Mesothelial cell of epicardium (in vitro differentiated cells): ENCODE measurements around the gene C20orf96. TPM values are rescaled to one million over a fixed set of nuclear protein-coding genes. Genes with fewer than 3 reads are reported as not detected.
A peak's percentile ranks its signal among the peaks of the same experiment; 100 is the strongest.

ENCODE experiments used
- DNase-seq, 2 experiments: peaks; one replicate each; pipeline ENCODE4 v3.0.0; 2021; ENCODE audit warnings: low spot score in 2 of 2; ENCODE audit not compliant: unreplicated experiment in 2 of 2
- H3K27ac Mint-ChIP-seq: 2 replicates; pipeline ENCODE4 v1.8.0; 2021; ENCODE audit warnings: mixed read lengths
- H3K27me3 Mint-ChIP-seq: 2 replicates; pipeline ENCODE4 v1.8.0; 2021; ENCODE audit warnings: low read depth, mixed read lengths
- H3K36me3 Mint-ChIP-seq: 2 replicates; pipeline ENCODE4 v1.8.0; 2021; ENCODE audit warnings: mixed read lengths
- H3K4me1 Mint-ChIP-seq: 2 replicates; pipeline ENCODE4 v1.8.0; 2021; ENCODE audit warnings: mixed read lengths
- H3K4me3 Mint-ChIP-seq: 2 replicates; pipeline ENCODE4 v1.8.0; 2021; ENCODE audit warnings: mild to moderate bottlenecking, moderate library complexity, mixed read lengths
- H3K9me3 Mint-ChIP-seq: 2 replicates; pipeline ENCODE4 v1.8.0; 2021; ENCODE audit warnings: mixed read lengths
- total RNA-seq: library from RNA; stranded (reverse); gene quantifications from 3 replicates; pipeline ENCODE4 v1.2.1, GENCODE V29; 2021
- TF ChIP-seq, protein P1 (sequence below): fragments of 200-600 bp; sonication (generic); IDR thresholded peaks from one replicate; pipeline ENCODE4 v1.5.0; 2021; ENCODE audit warnings: antibody characterized with exemption; ENCODE audit not compliant: unreplicated experiment

Gene C20orf96
- total RNA-seq, 1 donor from 2014 or later: 52.8 TPM

DNA sequence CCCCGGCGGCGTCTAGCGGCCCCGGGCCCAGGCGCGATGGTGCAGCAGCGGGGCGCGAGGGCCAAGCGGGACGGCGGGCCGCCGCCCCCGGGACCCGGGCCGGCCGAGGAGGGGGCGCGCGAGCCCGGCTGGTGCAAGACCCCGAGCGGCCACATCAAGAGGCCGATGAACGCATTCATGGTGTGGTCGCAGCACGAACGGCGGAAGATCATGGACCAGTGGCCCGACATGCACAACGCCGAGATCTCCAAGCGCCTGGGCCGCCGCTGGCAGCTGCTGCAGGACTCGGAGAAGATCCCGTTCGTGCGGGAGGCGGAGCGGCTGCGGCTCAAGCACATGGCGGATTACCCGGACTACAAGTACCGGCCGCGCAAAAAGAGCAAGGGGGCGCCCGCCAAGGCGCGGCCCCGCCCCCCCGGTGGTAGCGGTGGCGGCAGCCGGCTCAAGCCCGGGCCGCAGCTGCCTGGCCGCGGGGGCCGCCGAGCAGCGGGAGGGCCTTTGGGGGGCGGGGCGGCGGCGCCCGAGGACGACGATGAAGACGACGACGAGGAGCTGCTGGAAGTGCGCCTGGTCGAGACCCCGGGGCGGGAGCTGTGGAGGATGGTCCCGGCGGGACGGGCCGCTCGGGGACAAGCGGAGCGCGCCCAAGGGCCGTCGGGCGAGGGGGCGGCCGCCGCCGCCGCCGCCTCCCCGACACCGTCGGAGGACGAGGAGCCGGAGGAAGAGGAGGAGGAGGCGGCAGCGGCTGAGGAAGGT lies 35.5 kb upstream of the C20orf96 start:
- H3K27me3 Mint-ChIP-seq: no peaks in the 10 kb centered on the region
- H3K4me1 Mint-ChIP-seq: peaks cover 46% of the 10 kb centered on the region
- peak; percentile 60 to 77 for DNase-seq
- H3K36me3 Mint-ChIP-seq: peaks cover 4% of the 10 kb centered on the region
- TF ChIP-seq, protein P1, sequence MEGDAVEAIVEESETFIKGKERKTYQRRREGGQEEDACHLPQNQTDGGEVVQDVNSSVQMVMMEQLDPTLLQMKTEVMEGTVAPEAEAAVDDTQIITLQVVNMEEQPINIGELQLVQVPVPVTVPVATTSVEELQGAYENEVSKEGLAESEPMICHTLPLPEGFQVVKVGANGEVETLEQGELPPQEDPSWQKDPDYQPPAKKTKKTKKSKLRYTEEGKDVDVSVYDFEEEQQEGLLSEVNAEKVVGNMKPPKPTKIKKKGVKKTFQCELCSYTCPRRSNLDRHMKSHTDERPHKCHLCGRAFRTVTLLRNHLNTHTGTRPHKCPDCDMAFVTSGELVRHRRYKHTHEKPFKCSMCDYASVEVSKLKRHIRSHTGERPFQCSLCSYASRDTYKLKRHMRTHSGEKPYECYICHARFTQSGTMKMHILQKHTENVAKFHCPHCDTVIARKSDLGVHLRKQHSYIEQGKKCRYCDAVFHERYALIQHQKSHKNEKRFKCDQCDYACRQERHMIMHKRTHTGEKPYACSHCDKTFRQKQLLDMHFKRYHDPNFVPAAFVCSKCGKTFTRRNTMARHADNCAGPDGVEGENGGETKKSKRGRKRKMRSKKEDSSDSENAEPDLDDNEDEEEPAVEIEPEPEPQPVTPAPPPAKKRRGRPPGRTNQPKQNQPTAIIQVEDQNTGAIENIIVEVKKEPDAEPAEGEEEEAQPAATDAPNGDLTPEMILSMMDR: no peak
- no peaks in the 10 kb centered on the region for H3K9me3 Mint-ChIP-seq
- H3K4me3 Mint-ChIP-seq: peak overlapping the region; percentile 89
- H3K27ac Mint-ChIP-seq: peak overlapping the region; percentile 94

DNA sequence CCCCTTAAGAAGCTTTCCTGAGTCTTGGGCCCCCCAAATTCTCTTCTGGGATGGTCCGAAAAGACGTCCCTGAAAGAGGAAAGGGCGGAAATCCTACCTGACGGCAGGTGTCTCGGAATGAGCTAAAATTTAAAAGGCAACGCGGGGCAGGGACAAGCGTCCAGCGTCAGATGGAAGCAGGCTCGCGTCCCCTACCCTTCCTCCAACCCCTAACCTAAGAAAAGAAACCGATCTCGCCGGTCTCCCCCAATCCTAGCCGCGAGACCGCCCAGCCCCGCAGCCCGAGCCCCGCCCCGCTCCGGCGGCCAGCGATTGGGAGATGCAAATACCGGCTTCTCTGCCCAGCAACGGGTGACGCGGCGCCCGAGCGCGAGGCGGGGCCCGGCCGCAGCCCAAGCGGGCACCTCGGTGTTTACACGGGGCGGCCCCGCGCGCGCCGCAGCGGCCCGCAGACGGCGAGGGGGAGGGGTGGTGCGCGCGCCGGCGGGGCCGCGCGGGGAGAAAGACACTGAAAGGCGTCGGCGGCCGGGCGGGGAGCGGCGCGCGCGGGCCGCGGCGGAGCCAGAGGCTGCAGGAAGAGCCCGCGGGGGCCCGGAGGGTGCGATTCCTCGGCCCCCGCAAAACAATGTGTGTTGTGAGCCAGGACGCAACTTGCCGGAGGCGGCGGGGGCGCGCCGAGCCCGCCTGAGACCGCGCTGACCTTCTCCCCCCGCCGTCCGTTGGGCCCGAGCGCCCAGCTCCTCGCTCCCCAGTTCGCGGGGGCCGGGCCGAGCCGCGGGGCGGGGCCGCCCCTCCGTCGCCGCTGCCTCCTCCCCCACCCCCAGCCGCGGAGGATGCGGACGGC lies 34.7 kb upstream of the C20orf96 start, which contains the start of gene SOX12:
TSS of gene SOX12 (plus strand) at position 508 of the 844 bp plus-strand sequence. CDS start 373 bp downstream, outside the sequence.
- Mint-ChIP-seq H3K4me1 (peaks cover 40% of the 10 kb centered on the region), H3K4me3 (peak within 1 kb of the TSS; percentile 89), H3K27me3 (no peaks in the 10 kb centered on the region), H3K36me3 (peaks cover 9% of the 10 kb centered on the region), H3K27ac (peak within 1 kb of the TSS; percentile 98), H3K9me3 (no peaks in the 10 kb centered on the region)
- DNase-seq: peak; percentile 97 to 100
- TF ChIP-seq, protein P1: no peak

DNA sequence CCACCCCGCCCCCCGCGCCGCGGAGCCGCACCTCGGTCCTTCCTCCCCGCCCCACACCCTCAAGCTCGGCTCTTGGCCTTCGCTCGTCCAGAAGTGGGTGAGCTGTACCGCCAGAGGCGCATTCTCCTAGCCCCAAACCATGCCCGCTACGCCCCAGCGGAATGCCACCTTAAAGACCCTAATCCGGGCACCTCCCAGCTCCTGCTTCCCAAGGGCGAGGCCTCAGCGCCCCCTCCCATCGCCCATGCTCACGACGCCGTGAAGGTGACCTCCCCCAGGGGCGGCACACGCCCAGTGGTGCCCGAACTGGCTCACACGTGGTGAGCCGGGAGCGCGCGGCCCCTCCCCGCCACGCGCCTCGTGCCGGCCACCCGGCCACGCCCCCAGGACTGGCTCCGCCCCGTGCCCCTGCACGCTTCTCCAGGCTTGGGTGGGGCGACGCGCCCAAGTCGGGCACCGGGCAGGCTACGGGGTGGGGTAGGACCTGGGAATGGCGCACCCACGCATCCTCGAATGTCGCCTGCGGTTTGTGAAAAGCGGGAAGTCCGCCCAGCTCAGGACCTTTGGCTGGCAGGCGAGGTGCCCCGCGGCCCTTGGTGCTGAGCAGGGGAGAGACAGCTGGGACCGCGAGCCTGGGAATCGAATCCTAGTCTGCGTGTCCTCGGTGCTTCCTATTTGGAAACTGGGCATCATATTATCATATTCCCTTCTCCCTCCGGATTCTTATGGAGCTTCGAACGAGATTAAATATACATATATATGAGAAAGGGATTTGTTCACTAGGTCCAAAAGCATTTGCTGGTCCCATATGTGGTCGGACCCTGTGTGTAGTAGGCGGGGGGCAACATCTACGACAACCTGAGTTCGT lies 33.9 kb upstream of the C20orf96 start:
- no peaks in the 10 kb centered on the region for H3K27me3 Mint-ChIP-seq

DNA sequence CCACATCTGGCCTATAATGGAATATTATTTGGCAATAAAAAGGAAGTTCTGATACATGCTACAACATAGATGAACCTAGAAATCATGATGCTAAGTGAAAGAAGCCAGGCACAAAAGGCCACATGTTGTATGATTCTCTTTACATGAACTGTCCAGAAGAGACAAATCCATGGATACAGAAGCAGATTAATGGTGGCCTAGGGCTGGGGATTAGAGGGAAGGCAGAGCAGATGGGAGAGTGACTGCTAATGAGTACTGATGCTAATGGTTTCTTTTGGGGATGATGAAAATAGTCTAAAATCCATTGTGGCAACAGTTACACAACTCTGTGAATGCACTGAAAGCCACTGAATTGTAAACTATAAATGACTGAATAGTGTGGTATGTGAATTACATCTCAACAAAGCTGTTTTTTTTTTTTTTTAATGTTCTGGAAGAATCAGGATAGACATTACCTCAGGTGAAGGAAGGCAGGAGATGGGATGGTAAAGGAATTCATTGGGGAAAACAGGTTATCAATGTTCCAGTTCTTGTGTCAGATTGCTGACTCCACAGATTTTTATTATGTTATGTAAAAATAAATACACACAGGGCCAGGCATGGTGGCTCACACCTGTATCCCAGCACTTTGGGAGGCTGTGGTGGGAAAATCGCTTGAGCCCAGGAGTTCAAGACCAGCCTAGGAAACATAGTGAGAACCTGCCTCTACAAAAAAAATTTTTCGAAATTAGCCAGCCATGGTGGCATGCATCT lies 25.9 kb upstream of the C20orf96 start:
- no peak for DNase-seq
- Mint-ChIP-seq H3K27me3 (no peaks in the 10 kb centered on the region), H3K36me3 (peaks cover 15% of the 10 kb centered on the region), H3K27ac (no peak overlapping the region), H3K4me1 (peaks cover 7% of the 10 kb centered on the region), H3K4me3 (no peak overlapping the region), H3K9me3 (no peaks in the 10 kb centered on the region)
- TF ChIP-seq, protein P1: no peak

More for the DNA sequence above, 33.9 kb upstream of the C20orf96 start:
- H3K4me3 Mint-ChIP-seq: peak overlapping the region; percentile 87
- peak overlapping the region; percentile 98 for H3K27ac Mint-ChIP-seq
- peaks cover 31% of the 10 kb centered on the region for H3K4me1 Mint-ChIP-seq
- peak; percentile 82 to 92 for DNase-seq
- TF ChIP-seq, protein P1: no peak
- no peaks in the 10 kb centered on the region for H3K9me3 Mint-ChIP-seq
- peaks cover 12% of the 10 kb centered on the region for H3K36me3 Mint-ChIP-seq

DNA sequence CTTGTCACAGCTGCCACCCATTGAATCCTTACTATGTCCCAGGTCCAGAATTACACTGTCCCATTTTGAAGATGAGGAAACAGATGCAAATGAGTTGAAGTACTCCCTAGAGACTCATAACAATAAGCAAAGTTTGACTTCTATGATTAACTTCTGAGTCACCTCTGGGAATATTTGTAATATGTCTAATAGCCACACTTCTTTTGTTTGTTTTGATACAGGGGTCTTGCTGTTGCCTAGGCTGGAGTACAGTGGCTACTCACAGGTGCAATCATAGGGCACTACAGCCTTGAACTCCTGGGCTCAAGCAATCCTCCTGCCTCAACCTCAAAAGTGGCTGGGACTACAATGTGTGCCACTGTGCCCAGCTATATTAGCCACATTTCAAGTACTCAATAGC lies 23.4 kb upstream of the C20orf96 start:
- peaks cover 21% of the 10 kb centered on the region for H3K4me1 Mint-ChIP-seq
- no peak for DNase-seq
- TF ChIP-seq, protein P1: no peak
- peaks cover 3% of the 10 kb centered on the region for H3K36me3 Mint-ChIP-seq
- no peaks in the 10 kb centered on the region for H3K9me3 Mint-ChIP-seq
- no peak overlapping the region for H3K4me3 Mint-ChIP-seq
- no peaks in the 10 kb centered on the region for H3K27me3 Mint-ChIP-seq
- no peak overlapping the region for H3K27ac Mint-ChIP-seq
